ENCODE measurements around the gene MARCHF2.
"Not testable (repeated sequence)": the region's sequence is repeated elsewhere in the genome, so short reads cannot be mapped to it uniquely, and the experiment has no call there.

The MARCHF2 gene

GRCh38 chr19:8387688-8388611, 25.2 kb upstream of the MARCHF2 start:
- DNase-seq, result peak; percentile 87

DNA sequence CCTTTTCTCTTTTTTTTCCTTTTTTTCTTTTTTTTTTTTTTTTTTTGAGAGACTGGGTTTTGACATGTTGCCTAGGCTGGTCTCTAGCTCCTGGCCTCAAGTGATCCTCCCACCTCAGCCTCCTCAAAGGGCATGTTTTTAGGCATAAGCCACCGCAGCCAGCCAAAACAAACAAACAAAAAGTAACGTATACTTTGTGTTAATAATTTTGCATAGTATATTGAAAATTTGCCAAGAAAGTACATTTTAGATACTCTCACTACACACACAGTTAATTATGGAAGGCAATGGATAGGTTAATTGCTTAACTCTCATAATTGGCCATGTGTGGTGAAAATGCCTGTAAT, 24.5 kb upstream of the MARCHF2 start:
- no peak for DNase-seq

DNA sequence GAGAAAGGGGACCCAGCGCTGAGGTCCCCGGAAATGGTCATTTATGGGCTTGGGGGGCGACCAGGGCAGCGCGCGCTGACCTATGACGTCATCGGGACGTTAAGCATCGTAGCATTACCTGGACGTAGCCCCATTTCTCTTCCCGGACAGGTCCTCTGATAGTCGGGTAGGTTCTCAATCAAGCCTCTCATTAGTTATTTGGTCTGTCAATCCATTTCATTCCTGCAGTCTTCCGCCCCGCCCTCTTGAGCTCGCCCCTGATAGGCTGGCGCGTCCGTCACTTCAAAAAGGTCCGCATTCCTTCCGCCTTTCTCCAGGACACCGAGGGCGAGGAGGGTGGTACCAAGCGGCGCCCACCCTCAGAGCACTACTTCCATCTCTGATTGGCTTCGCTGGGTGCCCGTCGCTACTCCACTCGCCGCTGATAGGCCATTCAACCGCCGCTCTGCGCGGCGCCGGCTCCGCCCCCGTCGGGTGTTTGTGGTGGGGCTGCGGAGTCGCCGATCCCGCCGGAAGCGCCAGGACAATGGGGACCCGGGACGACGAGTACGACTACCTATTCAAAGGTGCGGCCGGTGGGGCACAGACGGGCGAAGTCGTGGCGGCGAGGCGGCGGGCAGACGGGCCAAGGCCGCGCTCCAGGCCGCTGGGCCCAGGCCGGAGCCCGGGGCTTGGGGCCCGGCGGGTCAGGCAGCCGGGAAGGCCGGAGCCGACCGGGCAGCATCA, 23.1 kb upstream of the MARCHF2 start, which contains the start of gene RAB11B:
Gene RAB11B (plus strand): TSS at position 470 of the 726 bp plus-strand sequence. CDS start 57 bp downstream, at position 527.
- DNase-seq, result peak; percentile 99

DNA sequence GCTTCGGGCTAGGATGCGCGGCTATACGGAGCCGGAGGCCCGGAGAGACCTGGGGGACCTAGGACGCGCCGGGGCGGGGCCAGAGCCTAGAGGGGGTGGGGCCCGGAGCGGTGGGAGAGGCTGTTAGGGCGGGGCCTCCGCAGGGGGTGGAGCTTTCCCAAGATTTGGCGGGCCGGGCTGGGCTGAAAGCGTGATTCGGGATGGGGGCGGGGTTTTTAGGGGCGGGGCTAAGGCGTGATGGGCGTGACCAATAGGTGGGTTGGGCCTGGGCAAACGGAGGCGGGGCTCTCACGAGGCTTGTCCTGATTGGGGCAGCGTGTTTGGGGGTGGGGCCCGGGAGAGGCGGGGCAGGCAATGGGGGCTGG, 22.5 kb upstream of the MARCHF2 start:
- peak; percentile 86 for DNase-seq

- no peak for DNase-seq
Observed at GRCh38 chr19:8391198-8392016, 21.7 kb upstream of the MARCHF2 start.

GRCh38 chr19:8392017-8392591, 21.0 kb upstream of the MARCHF2 start:
- DNase-seq, result no peak

GRCh38 chr19:8393192-8393870, 19.8 kb upstream of the MARCHF2 start:
- DNase-seq, result no peak

DNA sequence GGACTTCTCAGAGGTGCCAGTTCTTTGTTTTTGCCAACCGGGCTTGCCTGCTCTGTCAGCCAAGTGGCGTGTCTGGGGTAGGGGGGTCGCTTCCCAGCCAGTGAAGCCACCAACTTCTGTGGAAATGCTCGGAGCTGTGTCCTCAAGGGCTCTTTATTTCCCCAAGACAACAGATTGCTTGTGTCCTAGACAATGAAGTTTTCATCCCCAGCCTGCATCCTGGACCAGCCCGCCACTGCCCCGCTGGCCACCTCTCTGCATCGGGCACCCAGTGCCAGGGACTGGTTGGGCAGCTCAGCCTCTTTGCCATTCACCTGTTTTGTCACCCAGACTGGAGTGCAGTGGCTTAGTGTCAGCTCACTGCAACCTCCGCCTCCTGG, 19.2 kb upstream of the MARCHF2 start:
- no peak for DNase-seq

DNA sequence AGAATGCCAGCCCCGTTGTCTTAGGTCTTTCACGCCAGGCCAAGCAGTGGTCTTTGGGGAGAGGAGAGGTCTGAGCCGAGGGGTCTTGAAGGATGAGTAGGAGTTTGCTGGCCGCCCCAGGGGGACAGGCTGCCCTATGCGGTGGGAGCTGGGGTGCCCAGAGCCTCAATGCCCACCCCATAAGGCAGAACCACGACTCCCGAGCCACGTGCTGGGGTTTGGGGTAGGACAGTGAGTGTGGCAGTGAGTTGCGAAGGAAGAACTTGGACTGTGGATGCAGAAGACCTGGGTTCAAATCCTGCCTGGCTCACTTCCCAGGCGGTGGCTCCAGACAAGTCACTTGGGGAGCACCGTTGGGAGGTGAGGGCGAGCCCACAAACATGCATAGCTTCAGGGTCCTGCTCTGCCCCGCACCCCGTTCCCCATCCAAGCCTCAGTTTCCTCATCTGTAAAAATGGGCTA, 17.5 kb upstream of the MARCHF2 start:
- DNase-seq, result no peak

DNA sequence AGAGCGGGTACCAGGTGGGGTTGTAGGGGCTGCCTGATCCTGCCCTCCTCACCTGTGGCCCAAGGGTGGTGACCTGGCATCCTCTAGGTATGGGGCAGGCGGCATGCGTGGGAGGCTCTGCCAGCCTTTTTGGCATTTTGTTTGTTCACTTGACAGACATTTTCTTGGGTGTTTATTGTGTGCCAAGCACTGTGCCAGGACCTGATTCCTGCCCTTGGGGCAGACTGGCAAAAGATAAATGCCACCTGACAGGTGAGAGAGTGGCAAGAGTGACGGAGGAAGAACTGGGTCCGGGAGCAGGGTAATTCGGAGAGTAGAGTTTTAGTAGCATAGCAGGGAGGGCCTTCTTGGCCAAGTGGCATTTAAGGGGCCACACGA, 16.9 kb upstream of the MARCHF2 start:
- DNase-seq, result no peak

DNA sequence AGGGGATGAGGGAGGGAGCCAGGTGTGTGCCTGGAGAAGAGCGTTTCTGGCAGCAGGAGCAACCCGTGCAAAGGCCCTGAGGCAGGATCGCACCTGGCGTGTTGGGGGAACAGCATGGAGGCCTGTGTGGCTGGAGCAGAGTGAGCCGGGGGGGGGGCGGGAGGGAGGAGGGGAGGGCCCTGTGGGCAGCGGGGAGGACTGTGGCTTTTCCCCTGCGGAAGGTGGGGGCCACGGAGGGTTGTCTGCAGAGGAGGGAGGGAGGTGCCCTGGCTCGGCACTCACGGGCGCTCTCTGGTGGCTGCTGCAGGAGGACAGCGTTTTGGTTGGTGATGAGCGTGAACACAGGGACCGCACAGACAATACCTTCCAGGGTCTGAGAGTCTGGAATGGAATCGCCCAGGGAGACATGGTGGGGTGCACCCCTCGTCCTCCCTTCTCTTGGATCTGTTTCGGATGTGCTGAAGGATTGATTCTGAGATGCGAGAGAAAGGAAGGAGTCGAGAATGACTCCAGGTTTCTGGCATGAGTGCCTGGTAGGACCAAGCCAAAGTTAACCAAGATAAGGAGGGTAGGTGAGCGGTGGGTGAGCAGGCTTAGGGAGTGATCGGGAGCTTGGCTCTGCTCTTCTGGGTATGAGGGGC, 16.4 kb upstream of the MARCHF2 start:
- DNase-seq, result no peak

DNA sequence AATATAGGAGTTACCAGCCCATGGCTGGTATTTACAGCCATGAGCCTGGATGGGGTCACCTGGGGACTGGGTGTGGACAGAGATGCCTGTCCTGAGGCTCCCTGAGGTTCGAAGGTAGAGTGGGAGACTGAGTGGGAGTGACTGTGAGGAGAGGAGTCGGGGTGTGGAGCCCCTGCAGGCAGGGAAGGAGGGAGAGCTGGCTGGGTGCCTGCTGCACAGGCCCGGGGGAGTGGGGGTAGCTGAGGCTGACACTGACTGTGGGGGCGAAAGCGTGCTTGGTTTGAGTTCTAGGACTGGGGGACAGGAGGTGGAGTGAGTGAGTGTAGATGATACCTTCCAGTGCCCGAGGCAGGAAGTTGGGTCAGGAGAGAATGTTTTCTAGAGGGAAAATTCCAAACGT, 15.8 kb upstream of the MARCHF2 start:
- no peak for DNase-seq

GRCh38 chr19:8397746-8398310, 15.3 kb upstream of the MARCHF2 start:
- no peak for DNase-seq

GRCh38 chr19:8398311-8398771, 14.8 kb upstream of the MARCHF2 start:
- DNase-seq, result no peak

GRCh38 chr19:8399681-8400188, 13.4 kb upstream of the MARCHF2 start:
- DNase-seq, result no peak

DNA sequence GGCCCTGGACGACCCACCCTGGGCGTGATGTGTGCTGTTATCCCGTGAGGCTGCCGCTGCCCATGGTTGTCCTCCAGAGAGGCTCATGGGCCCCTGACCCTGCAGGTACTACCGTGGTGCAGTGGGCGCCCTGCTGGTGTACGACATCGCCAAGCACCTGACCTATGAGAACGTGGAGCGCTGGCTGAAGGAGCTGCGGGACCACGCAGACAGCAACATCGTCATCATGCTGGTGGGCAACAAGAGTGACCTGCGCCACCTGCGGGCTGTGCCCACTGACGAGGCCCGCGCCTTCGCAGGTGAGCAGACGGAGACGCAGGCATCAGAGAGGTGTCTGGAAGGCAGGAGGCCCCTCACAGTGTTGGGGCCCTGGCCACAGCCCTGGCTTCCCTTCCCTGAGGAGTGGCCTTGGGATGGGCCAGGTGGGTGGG, 11.1 kb upstream of the MARCHF2 start:
- DNase-seq, result no peak

DNA sequence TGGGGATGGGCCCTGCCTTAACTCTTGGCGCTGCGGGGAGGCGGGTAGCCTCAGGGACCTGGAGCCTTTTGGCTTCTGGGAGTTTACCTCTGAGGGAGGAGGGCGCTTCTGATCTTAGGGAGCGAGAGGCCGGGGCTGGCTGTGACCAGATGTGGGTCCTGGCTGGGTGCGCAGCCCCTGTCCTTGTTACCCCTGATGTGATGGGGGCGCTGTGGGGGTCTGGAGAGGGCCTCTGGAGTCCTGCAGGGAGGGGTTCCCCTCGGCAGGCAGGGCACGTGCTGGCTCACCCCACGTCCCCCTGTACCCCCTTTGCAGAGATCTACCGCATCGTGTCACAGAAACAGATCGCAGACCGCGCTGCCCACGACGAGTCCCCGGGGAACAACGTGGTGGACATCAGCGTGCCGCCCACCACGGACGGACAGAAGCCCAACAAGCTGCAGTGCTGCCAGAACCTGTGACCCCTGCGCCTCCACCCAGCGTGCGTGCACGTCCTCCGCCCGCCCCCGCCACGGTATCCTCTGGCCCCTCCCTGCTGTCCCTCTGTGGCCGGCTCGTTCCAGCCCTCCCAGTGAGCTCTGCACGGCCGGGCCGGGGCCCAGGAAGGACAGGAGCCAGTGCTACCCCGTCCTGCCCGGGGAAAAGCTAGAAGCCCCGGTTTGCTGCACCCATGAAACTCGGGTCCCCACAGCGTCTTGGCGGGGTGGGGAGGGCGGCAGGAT, 9.8 kb upstream of the MARCHF2 start:
- no peak for DNase-seq

GRCh38 chr19:8403820-8404109, 9.3 kb upstream of the MARCHF2 start:
- no peak for DNase-seq

DNA sequence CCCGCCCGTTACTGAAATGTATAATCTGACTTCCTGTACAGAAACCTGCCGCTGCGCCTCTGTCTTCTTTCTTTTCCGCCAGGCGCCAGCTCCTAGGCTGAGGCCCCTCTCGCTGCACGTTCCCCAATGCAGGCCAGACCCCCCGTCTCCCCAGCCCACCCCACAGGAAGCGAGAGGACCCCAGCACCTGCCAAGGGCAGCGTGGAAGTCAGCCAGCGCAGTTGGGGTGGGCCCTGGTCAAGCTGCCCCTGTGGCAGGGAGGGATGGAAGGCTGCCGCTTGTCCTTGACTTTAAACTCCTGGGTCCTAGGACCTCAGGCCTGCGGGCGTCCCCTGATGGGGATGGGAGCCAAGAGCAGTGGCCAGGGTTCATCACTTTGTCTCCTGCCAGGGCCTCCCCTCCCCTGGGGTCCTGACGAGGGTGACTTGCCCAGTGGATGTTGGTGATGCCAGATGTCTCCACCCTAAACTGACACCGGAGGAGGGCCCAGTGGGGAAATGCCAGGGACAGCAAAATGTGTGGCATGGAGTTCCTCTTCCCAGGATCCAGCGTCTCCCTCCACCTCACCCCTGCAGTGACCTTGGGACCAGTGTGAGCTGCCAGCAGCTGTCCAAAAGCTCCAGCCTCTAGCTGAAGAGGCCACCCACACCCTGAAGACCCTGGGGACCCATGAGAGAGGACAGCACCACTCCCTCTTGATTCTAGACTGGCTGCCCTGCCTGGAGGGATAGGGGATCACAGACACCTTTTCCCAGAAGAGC, 8.5 kb upstream of the MARCHF2 start:
- no peak for DNase-seq

DNA sequence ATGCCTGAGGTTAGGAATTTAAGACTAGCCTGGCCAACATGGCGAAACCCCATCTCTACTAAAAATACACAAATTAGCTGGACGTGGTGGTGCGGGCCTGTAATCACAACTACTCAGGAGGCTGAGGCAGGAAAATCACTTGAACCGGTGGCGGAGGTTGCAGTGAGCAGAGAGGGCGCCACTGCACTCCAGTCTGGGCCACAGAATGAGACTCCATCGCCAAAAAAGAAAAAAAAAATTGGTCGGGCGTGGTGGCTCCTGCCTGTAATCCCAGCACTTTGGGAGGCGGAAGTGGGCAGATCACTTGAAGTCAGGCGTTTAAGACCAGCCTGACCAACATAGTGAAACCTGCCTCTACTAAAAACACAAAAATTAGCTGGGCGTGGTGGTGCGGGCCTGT, 2.4 kb upstream of the MARCHF2 start:
- DNase-seq, result not testable (repeated sequence)

All from NCI-H774 (cell line).